Subcutaneous preadipocyte (primary cell): ENCODE measurements around the gene SEMA5B. TPM values are rescaled to one million over a fixed set of nuclear protein-coding genes. Genes with fewer than 3 reads are reported as not detected.

Source experiments
- total RNA-seq: library from RNA; depleted of rRNA; stranded (reverse); fragments of >200 nt; gene quantifications from 2 replicates; pipeline ENCODE4 v1.2.3, GENCODE V29; 2012

The SEMA5B gene
- not detected in 2 replicates for total RNA-seq

GRCh38 chr3:123027292-123028232, at the start of gene SEMA5B:
SEMA5B (minus strand) TSS chr3:123027763; CDS start chr3:122961263, 66,500 bp downstream.

GRCh38 chr3:123066896-123067688, 39.5 kb upstream of the SEMA5B start, which contains the start of gene PDIA5:
PDIA5 (plus strand) TSS chr3:123067025; CDS start chr3:123067165, 140 bp downstream.

Other genes starting within 250 kb of the SEMA5B start
- 4.8 and 7.0 TPM in 2 replicates for gene HSPBAP1, start 233.9 kb downstream of the SEMA5B start, total RNA-seq
- gene SLC49A4, start 232.7 kb downstream of the SEMA5B start, total RNA-seq, result 14.7 and 20.3 TPM in 2 replicates
- 32.0 and 37.5 TPM in 2 replicates for gene PDIA5, start 39.3 kb upstream of the SEMA5B start, total RNA-seq
- 26.8 and 27.8 TPM in 2 replicates for gene SEC22A, start 174.2 kb upstream of the SEMA5B start, total RNA-seq